22Rv1 (cell line): ENCODE data around the gene CACNA1A.

Source experiments
- H3K27ac ChIP-seq: fragments of 450-650 bp; 2 replicates; pipeline ENCODE4 v1.5.1; 2017
- CTCF ChIP-seq: fragments of 450-650 bp; IDR thresholded peaks from 2 replicates; pipeline ENCODE4 v1.5.1; 2017; ENCODE audit warnings: mild to moderate bottlenecking
- ZFX ChIP-seq: fragments of 450-650 bp; IDR thresholded peaks from 2 replicates; pipeline ENCODE4 v1.6.1; 2017; ENCODE audit warnings: antibody characterized with exemption, borderline replicate concordance

Gene CACNA1A

GRCh38 chr19:13275016-13275722 lies 231.1 kb downstream of the CACNA1A start:
- no peak overlapping the region for H3K27ac ChIP-seq
- TF ChIP-seq CTCF, result no peak
- TF ChIP-seq ZFX, result no peak

- H3K27ac ChIP-seq, result no peak overlapping the region
- no peak for TF ChIP-seq CTCF
- no peak for TF ChIP-seq ZFX
These were observed 235.7 kb downstream of the CACNA1A start for GRCh38 chr19:13270514-13271105.

GRCh38 chr19:13269348-13269747 lies 236.9 kb downstream of the CACNA1A start:
- H3K27ac ChIP-seq, result no peak overlapping the region
- TF ChIP-seq ZFX (no peak), CTCF (no peak)

- TF ChIP-seq ZFX (no peak), CTCF (no peak)
- no peak overlapping the region for H3K27ac ChIP-seq
These were observed 238.4 kb downstream of the CACNA1A start for GRCh38 chr19:13267889-13268288.

GRCh38 chr19:13267131-13267530 lies 239.1 kb downstream of the CACNA1A start:
- no peak overlapping the region for H3K27ac ChIP-seq
- no peak for TF ChIP-seq CTCF
- no peak for TF ChIP-seq ZFX

- no peak overlapping the region for H3K27ac ChIP-seq
- TF ChIP-seq ZFX (no peak), CTCF (peak; percentile 78)
These were observed 243.8 kb downstream of the CACNA1A start for GRCh38 chr19:13262450-13262849.

GRCh38 chr19:13260883-13261653 lies 245.2 kb downstream of the CACNA1A start:
- TF ChIP-seq CTCF (no peak), ZFX (no peak)
- H3K27ac ChIP-seq, result peak overlapping the region; percentile 44
